NCI-H2171 treated with DMSO at 0.1 percent for 48 hours (cell line): Measurements from ENCODE around the gene KRTAP5-1.
"Not testable (repeated sequence)": the region's sequence is repeated elsewhere in the genome, so short reads cannot be mapped to it uniquely, and the experiment has no call there.

Source experiments
- DNase-seq: peaks from one replicate; lab custom pipeline; 2025; lab: John Stamatoyannopoulos, UW

The KRTAP5-1 gene

GRCh38 chr11:1601663-1602062 is 16.6 kb upstream of the KRTAP5-1 start:
- DNase-seq, result not testable (repeated sequence)

- no peak for DNase-seq
These were observed 15.5 kb upstream of the KRTAP5-1 start for GRCh38 chr11:1600626-1601025.

GRCh38 chr11:1598816-1599215 is 13.7 kb upstream of the KRTAP5-1 start:
- no peak for DNase-seq

GRCh38 chr11:1598406-1598805 is 13.3 kb upstream of the KRTAP5-1 start:
- not testable (repeated sequence) for DNase-seq

GRCh38 chr11:1597994-1598380 is 12.9 kb upstream of the KRTAP5-1 start, which contains the start of gene KRTAP5-2:
KRTAP5-2 (minus strand) TSS chr11:1598294; CDS start chr11:1598250, 44 bp downstream.
- no peak for DNase-seq

- DNase-seq, result no peak
These were observed 12.4 kb upstream of the KRTAP5-1 start for GRCh38 chr11:1597331-1597993.

- DNase-seq, result not testable (repeated sequence)
These were observed 11.6 kb upstream of the KRTAP5-1 start for GRCh38 chr11:1596576-1597121.

- DNase-seq, result not testable (repeated sequence)
These were observed 11.0 kb upstream of the KRTAP5-1 start for GRCh38 chr11:1595994-1596575.

GRCh38 chr11:1592628-1593027 is 7.5 kb upstream of the KRTAP5-1 start:
- DNase-seq, result no peak

- no peak for DNase-seq
These were observed 4.9 kb upstream of the KRTAP5-1 start for GRCh38 chr11:1589996-1590395.

- not testable (repeated sequence) for DNase-seq
These were observed 4.3 kb upstream of the KRTAP5-1 start for GRCh38 chr11:1589191-1589963.

- peak; percentile 79 for DNase-seq
These were observed 1.6 kb upstream of the KRTAP5-1 start for GRCh38 chr11:1586699-1587098.

- DNase-seq, result not testable (repeated sequence)
These were observed 2.2 kb downstream of the KRTAP5-1 start for GRCh38 chr11:1582909-1583308.

GRCh38 chr11:1581976-1582375 is 3.1 kb downstream of the KRTAP5-1 start:
- no peak for DNase-seq

GRCh38 chr11:1576825-1577224 is 8.3 kb downstream of the KRTAP5-1 start:
- DNase-seq, result no peak

- not testable (repeated sequence) for DNase-seq
These were observed 9.3 kb downstream of the KRTAP5-1 start for GRCh38 chr11:1575756-1576155.

- no peak for DNase-seq
These were observed 10.2 kb downstream of the KRTAP5-1 start for GRCh38 chr11:1574933-1575242.

- peak; percentile 16 for DNase-seq
These were observed 10.7 kb downstream of the KRTAP5-1 start for GRCh38 chr11:1574238-1574932.

GRCh38 chr11:1573903-1574237 is 11.2 kb downstream of the KRTAP5-1 start:
- peak; percentile 16 for DNase-seq

- DNase-seq, result no peak
These were observed 11.8 kb downstream of the KRTAP5-1 start for GRCh38 chr11:1573077-1573902.
